ENCODE data around the gene AK9.

DNA sequence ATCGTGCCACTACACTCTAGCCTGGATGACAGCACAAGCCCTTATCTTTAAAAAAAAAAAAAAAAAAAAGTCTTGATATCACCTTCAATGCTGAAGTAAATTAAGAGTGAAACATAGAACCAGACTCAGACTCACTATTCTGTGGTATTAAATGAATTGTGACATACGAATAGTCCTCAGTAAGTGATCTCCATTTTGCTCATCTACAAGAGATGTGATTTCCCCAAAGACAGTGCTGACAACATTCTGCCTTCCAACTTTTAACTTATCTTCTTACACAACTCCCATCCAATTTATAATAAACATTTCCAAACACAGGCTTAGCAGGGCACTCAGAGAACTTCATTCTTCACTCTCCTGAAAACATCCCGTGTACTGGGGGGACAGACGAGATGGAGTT lies 216.0 kb downstream of the AK9 start:
- TF ChIP-seq, protein P1, sequence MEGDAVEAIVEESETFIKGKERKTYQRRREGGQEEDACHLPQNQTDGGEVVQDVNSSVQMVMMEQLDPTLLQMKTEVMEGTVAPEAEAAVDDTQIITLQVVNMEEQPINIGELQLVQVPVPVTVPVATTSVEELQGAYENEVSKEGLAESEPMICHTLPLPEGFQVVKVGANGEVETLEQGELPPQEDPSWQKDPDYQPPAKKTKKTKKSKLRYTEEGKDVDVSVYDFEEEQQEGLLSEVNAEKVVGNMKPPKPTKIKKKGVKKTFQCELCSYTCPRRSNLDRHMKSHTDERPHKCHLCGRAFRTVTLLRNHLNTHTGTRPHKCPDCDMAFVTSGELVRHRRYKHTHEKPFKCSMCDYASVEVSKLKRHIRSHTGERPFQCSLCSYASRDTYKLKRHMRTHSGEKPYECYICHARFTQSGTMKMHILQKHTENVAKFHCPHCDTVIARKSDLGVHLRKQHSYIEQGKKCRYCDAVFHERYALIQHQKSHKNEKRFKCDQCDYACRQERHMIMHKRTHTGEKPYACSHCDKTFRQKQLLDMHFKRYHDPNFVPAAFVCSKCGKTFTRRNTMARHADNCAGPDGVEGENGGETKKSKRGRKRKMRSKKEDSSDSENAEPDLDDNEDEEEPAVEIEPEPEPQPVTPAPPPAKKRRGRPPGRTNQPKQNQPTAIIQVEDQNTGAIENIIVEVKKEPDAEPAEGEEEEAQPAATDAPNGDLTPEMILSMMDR (IDR thresholded peaks at IDR 0.05): no peak
- TF ChIP-seq POLR2AphosphoS5 (IDR thresholded peaks at IDR 0.05) (no peak), POLR2A (IDR thresholded peaks at IDR 0.05) (no peak)
